Activated T-helper 1 cell treated with anti-CD3 and anti-CD28 coated beads, Interleukin-12 subunit alpha, Interleukin-12 subunit beta, Interleukin-2, Interleukin-4 antibody, amounts not matched to agents 30 ng/mL and 10 ng/mL and 1 ng/mL, durations not matched to agents 14 hours and 24 hours and 36 hours (primary cell): ENCODE measurements around the gene ASTN2. TPM values are rescaled to one million over a fixed set of nuclear protein-coding genes. Genes with fewer than 3 reads are reported as not detected.

ENCODE experiments used
- DNase-seq: peaks from one replicate; pipeline ENCODE4 v3.0.0; 2021; ENCODE audit warnings: low spot score
- H3K27ac Mint-ChIP-seq: one replicate; pipeline ENCODE4 v1.8.0; 2021; ENCODE audit warnings: mild to moderate bottlenecking, mixed read lengths
- H3K27me3 Mint-ChIP-seq: one replicate; pipeline ENCODE4 v1.8.0; 2022; ENCODE audit warnings: mild to moderate bottlenecking, moderate library complexity, mixed read lengths; ENCODE audit not compliant: insufficient read depth
- H3K36me3 Mint-ChIP-seq: one replicate; pipeline ENCODE4 v1.8.0; 2021; ENCODE audit warnings: low read depth, mixed read lengths
- H3K4me1 Mint-ChIP-seq: one replicate; pipeline ENCODE4 v1.8.0; 2021; ENCODE audit warnings: low read depth, mixed read lengths
- H3K4me3 Mint-ChIP-seq: one replicate; pipeline ENCODE4 v1.8.0; 2021; ENCODE audit warnings: mild to moderate bottlenecking, moderate library complexity, mixed read lengths
- H3K9me3 Mint-ChIP-seq: one replicate; pipeline ENCODE4 v1.8.0; 2021; ENCODE audit warnings: mixed read lengths
- intact Hi-C: fragments of 100-400 bp; cut with micrococcal nuclease; formaldehyde crosslinking; loops from one replicate; pipeline ENCODE4 v1.15.1; 2024
- total RNA-seq: library from RNA; stranded (reverse); gene quantifications from 2 replicates; pipeline ENCODE4 v1.2.3, GENCODE V29; 2022

ASTN2 gene
- total RNA-seq, 1 donor from 2014 or later, result 3.3 TPM

- H3K36me3 Mint-ChIP-seq, result no peaks in the 10 kb centered on the region
- intact Hi-C loops, result no loop called here
- DNase-seq, result no peak
- no peaks in the 10 kb centered on the region for H3K9me3 Mint-ChIP-seq
- no peaks in the 10 kb centered on the region for H3K27me3 Mint-ChIP-seq
- no peak overlapping the region for H3K4me3 Mint-ChIP-seq
- no peak overlapping the region for H3K27ac Mint-ChIP-seq
- H3K4me1 Mint-ChIP-seq, result no peaks in the 10 kb centered on the region
These were observed 37.8 kb downstream of the ASTN2 start for GRCh38 chr9:117377046-117377445.

GRCh38 chr9:117375956-117376355 lies 38.9 kb downstream of the ASTN2 start:
- H3K9me3 Mint-ChIP-seq, result no peaks in the 10 kb centered on the region
- H3K4me3 Mint-ChIP-seq, result no peak overlapping the region
- intact Hi-C loops, result no loop called here
- no peak overlapping the region for H3K27ac Mint-ChIP-seq
- no peaks in the 10 kb centered on the region for H3K36me3 Mint-ChIP-seq
- no peaks in the 10 kb centered on the region for H3K27me3 Mint-ChIP-seq
- DNase-seq, result no peak
- no peaks in the 10 kb centered on the region for H3K4me1 Mint-ChIP-seq

- intact Hi-C loops, result no loop called here
- no peak overlapping the region for H3K4me3 Mint-ChIP-seq
- H3K27ac Mint-ChIP-seq, result no peak overlapping the region
- no peaks in the 10 kb centered on the region for H3K36me3 Mint-ChIP-seq
- DNase-seq, result no peak
- H3K4me1 Mint-ChIP-seq, result no peaks in the 10 kb centered on the region
- H3K9me3 Mint-ChIP-seq, result no peaks in the 10 kb centered on the region
- no peaks in the 10 kb centered on the region for H3K27me3 Mint-ChIP-seq
These were observed 40.7 kb downstream of the ASTN2 start for GRCh38 chr9:117374076-117374725.

GRCh38 chr9:117368684-117369230 lies 46.1 kb downstream of the ASTN2 start:
- H3K9me3 Mint-ChIP-seq, result no peaks in the 10 kb centered on the region
- no peaks in the 10 kb centered on the region for H3K36me3 Mint-ChIP-seq
- DNase-seq, result no peak
- no peak overlapping the region for H3K4me3 Mint-ChIP-seq
- intact Hi-C loops, result no loop called here
- no peaks in the 10 kb centered on the region for H3K4me1 Mint-ChIP-seq
- no peaks in the 10 kb centered on the region for H3K27me3 Mint-ChIP-seq
- no peak overlapping the region for H3K27ac Mint-ChIP-seq

- Mint-ChIP-seq H3K4me3 (no peak overlapping the region), H3K4me1 (no peaks in the 10 kb centered on the region), H3K27me3 (no peaks in the 10 kb centered on the region), H3K27ac (no peak overlapping the region), H3K36me3 (no peaks in the 10 kb centered on the region), H3K9me3 (no peaks in the 10 kb centered on the region)
- intact Hi-C loops, result no loop called here
- no peak for DNase-seq
These were observed 49.4 kb downstream of the ASTN2 start for GRCh38 chr9:117365438-117365837.

GRCh38 chr9:117363006-117363405 lies 51.9 kb downstream of the ASTN2 start:
- Mint-ChIP-seq H3K9me3 (no peaks in the 10 kb centered on the region), H3K27ac (no peak overlapping the region), H3K36me3 (no peaks in the 10 kb centered on the region), H3K4me1 (no peaks in the 10 kb centered on the region), H3K4me3 (no peak overlapping the region), H3K27me3 (no peaks in the 10 kb centered on the region)
- intact Hi-C loops, result no loop called here
- no peak for DNase-seq

GRCh38 chr9:117359910-117360309 lies 54.9 kb downstream of the ASTN2 start:
- DNase-seq, result no peak
- H3K4me1 Mint-ChIP-seq, result no peaks in the 10 kb centered on the region
- no peaks in the 10 kb centered on the region for H3K9me3 Mint-ChIP-seq
- intact Hi-C loops, result no loop called here
- no peaks in the 10 kb centered on the region for H3K36me3 Mint-ChIP-seq
- no peak overlapping the region for H3K4me3 Mint-ChIP-seq
- H3K27ac Mint-ChIP-seq, result no peak overlapping the region
- no peaks in the 10 kb centered on the region for H3K27me3 Mint-ChIP-seq

GRCh38 chr9:117355542-117355941 lies 59.3 kb downstream of the ASTN2 start:
- intact Hi-C loops, result no loop called here
- no peaks in the 10 kb centered on the region for H3K27me3 Mint-ChIP-seq

GRCh38 chr9:117354997-117355396 lies 59.9 kb downstream of the ASTN2 start:
- H3K27me3 Mint-ChIP-seq, result no peaks in the 10 kb centered on the region
- no peaks in the 10 kb centered on the region for H3K9me3 Mint-ChIP-seq
- H3K27ac Mint-ChIP-seq, result no peak overlapping the region
- no peak for DNase-seq
- H3K4me3 Mint-ChIP-seq, result no peak overlapping the region
- H3K36me3 Mint-ChIP-seq, result no peaks in the 10 kb centered on the region
- H3K4me1 Mint-ChIP-seq, result no peaks in the 10 kb centered on the region
- intact Hi-C loops, result no loop called here

More at GRCh38 chr9:117355542-117355941, 59.3 kb downstream of the ASTN2 start:
- no peak for DNase-seq
- no peak overlapping the region for H3K4me3 Mint-ChIP-seq
- H3K4me1 Mint-ChIP-seq, result no peaks in the 10 kb centered on the region
- H3K36me3 Mint-ChIP-seq, result no peaks in the 10 kb centered on the region
- H3K27ac Mint-ChIP-seq, result no peak overlapping the region
- no peaks in the 10 kb centered on the region for H3K9me3 Mint-ChIP-seq

- DNase-seq, result no peak
- Mint-ChIP-seq H3K27ac (no peak overlapping the region), H3K4me3 (no peak overlapping the region), H3K9me3 (peaks cover 4% of the 10 kb centered on the region), H3K27me3 (no peaks in the 10 kb centered on the region), H3K4me1 (no peaks in the 10 kb centered on the region), H3K36me3 (no peaks in the 10 kb centered on the region)
- intact Hi-C loops, result no loop called here
These were observed 60.5 kb downstream of the ASTN2 start for GRCh38 chr9:117354244-117354847.

- Mint-ChIP-seq H3K27me3 (no peaks in the 10 kb centered on the region), H3K36me3 (no peaks in the 10 kb centered on the region), H3K27ac (no peak overlapping the region), H3K4me3 (no peak overlapping the region), H3K9me3 (peaks cover 4% of the 10 kb centered on the region), H3K4me1 (no peaks in the 10 kb centered on the region)
- intact Hi-C loops, result no loop called here
- DNase-seq, result no peak
These were observed 69.8 kb downstream of the ASTN2 start for GRCh38 chr9:117344892-117345660.

- Mint-ChIP-seq H3K27me3 (no peaks in the 10 kb centered on the region), H3K4me3 (no peak overlapping the region), H3K4me1 (no peaks in the 10 kb centered on the region), H3K36me3 (no peaks in the 10 kb centered on the region), H3K9me3 (no peaks in the 10 kb centered on the region), H3K27ac (no peak overlapping the region)
- no peak for DNase-seq
- intact Hi-C loops, result no loop called here
These were observed 71.4 kb downstream of the ASTN2 start for GRCh38 chr9:117343427-117343826.

- H3K27ac Mint-ChIP-seq, result no peak overlapping the region
- H3K4me3 Mint-ChIP-seq, result no peak overlapping the region
- no peaks in the 10 kb centered on the region for H3K36me3 Mint-ChIP-seq
- H3K27me3 Mint-ChIP-seq, result no peaks in the 10 kb centered on the region
- intact Hi-C loops, result no loop called here
- H3K4me1 Mint-ChIP-seq, result no peaks in the 10 kb centered on the region
- DNase-seq, result no peak
- no peaks in the 10 kb centered on the region for H3K9me3 Mint-ChIP-seq
These were observed 73.7 kb downstream of the ASTN2 start for GRCh38 chr9:117341151-117341550.
